Keratinocyte (primary cell): ENCODE data around the gene TNIP1. TPM values are rescaled to one million over a fixed set of nuclear protein-coding genes. Genes with fewer than 3 reads are reported as not detected.

Experiments
- DNase-seq: peaks from one replicate; pipeline ENCODE4 v3.0.0-alpha.2; 2011; ENCODE audit warnings: low read depth, missing footprints, low spot score
- FAIRE-seq: peaks from 2 replicates; lab custom pipeline; 2011; peaks lifted over from hg19 to GRCh38; lab: Jason Lieb, UNC
- H2AFZ ChIP-seq: 2 replicates; pipeline ENCODE4 v1.6.0; 2012; ENCODE audit warnings: low read length, control low read depth, inconsistent platforms; ENCODE audit not compliant: control insufficient read depth
- H3K27ac ChIP-seq: 2 replicates; pipeline ENCODE4 v1.5.1; 2011; ENCODE audit warnings: low read length; ENCODE audit not compliant: control insufficient read depth, insufficient read depth
- H3K27me3 ChIP-seq: 3 replicates; pipeline ENCODE4 v1.6.0; 2011; ENCODE audit warnings: low read length; ENCODE audit not compliant: control insufficient read depth, insufficient read depth; ENCODE audit errors: extremely low read depth
- H3K36me3 ChIP-seq, 2 experiments: 2 replicates in 1 of 2; 3 replicates in 1 of 2; pipeline ENCODE4 v1.5.1; 2011; ENCODE audit warnings: low read length in 2 of 2, mild to moderate bottlenecking in 1 of 2; ENCODE audit not compliant: control insufficient read depth in 2 of 2, insufficient read depth in 2 of 2; ENCODE audit errors: extremely low read depth in 1 of 2
- H3K4me1 ChIP-seq: 3 replicates; pipeline ENCODE4 v1.5.1; 2011; ENCODE audit warnings: low read length; ENCODE audit not compliant: control insufficient read depth, insufficient read depth; ENCODE audit errors: extremely low read depth
- H3K4me2 ChIP-seq: 3 replicates; pipeline ENCODE4 v1.6.0; 2011; ENCODE audit warnings: low read depth, low read length; ENCODE audit not compliant: control insufficient read depth, insufficient read depth; ENCODE audit errors: extremely low read depth
- H3K4me3 ChIP-seq, 3 experiments: fragments of 200-600 bp in 1 of 3; sonication (generic) in 1 of 3; 2 replicates in 2 of 3; 3 replicates in 1 of 3; pipeline ENCODE4 v1.5.1; 2011 to 2016; ENCODE audit warnings: low read length in 3 of 3, mild to moderate bottlenecking in 3 of 3, control low read depth in 2 of 3, inconsistent platforms in 1 of 3, low read depth in 1 of 3, mixed read lengths in 1 of 3, mixed run types in 1 of 3, moderate library complexity in 1 of 3; ENCODE audit not compliant: control insufficient read depth in 2 of 3, insufficient read depth in 2 of 3; ENCODE audit errors: extremely low read depth in 1 of 3
- H3K79me2 ChIP-seq: 2 replicates; pipeline ENCODE4 v1.6.0; 2012; ENCODE audit warnings: low read length; ENCODE audit not compliant: control insufficient read depth, insufficient read depth
- H3K9ac ChIP-seq: 3 replicates; pipeline ENCODE4 v1.6.0; 2011; ENCODE audit warnings: low read length; ENCODE audit not compliant: control insufficient read depth, insufficient read depth; ENCODE audit errors: extremely low read depth
- H3K9me1 ChIP-seq: 3 replicates; pipeline ENCODE4 v1.6.0; 2011; ENCODE audit warnings: low read length; ENCODE audit not compliant: control insufficient read depth, insufficient read depth; ENCODE audit errors: extremely low read depth
- H3K9me3 ChIP-seq: 2 replicates; pipeline ENCODE4 v1.5.1; 2012; ENCODE audit warnings: low read depth, low read length; ENCODE audit not compliant: control insufficient read depth
- H4K20me1 ChIP-seq: 3 replicates; pipeline ENCODE4 v1.6.0; 2011; ENCODE audit warnings: low read length; ENCODE audit not compliant: control insufficient read depth, insufficient read depth; ENCODE audit errors: extremely low read depth
- CTCF ChIP-seq, 3 experiments: IDR thresholded peaks in 1 of 3; conservative IDR thresholded peaks in 1 of 3; optimal IDR thresholded peaks in 1 of 3; 2 replicates in 2 of 3; 3 replicates in 1 of 3; pipeline versions ENCODE3 to v1.5.1; 2011; ENCODE audit warnings: low read length in 3 of 3, mild to moderate bottlenecking in 3 of 3, moderate library complexity in 2 of 3, control low read depth in 1 of 3, inconsistent platforms in 1 of 3; ENCODE audit not compliant: insufficient read depth in 2 of 3; ENCODE audit errors: extremely low read depth in 1 of 3
- EZH2 ChIP-seq: IDR thresholded peaks from one replicate; pipeline ENCODE4 v1.6.1; 2012; ENCODE audit warnings: inconsistent platforms, mild to moderate bottlenecking, low read length, moderate library complexity
- dilution Hi-C: fragments of 300-500 bp; cut with MboI; formaldehyde crosslinking; loops from one replicate; pipeline ENCODE4 v1.7.0; 2020; ENCODE audit warnings: low sequenced_read_pairs; ENCODE audit not compliant: extremely low pct_ligation_motif_present
- polyA minus RNA-seq, 3 experiments: library from RNA; depleted of rRNA, polyadenylated mRNA; stranded (reverse); fragments of >200 nt; gene quantifications; 1 replicate in 1 of 3; 2 replicates in 1 of 3; 3 replicates in 1 of 3; pipeline ENCODE4 v1.2.3, GENCODE V29; 2011
- polyA plus RNA-seq, 5 experiments: library from polyadenylated mRNA; depleted of rRNA in 3 of 5; stranded (reverse) in 3 of 5; stranded (forward) in 1 of 5; unstranded in 1 of 5; fragments of >200 nt; gene quantifications; 1 replicate in 1 of 5; 2 replicates in 3 of 5; 3 replicates in 1 of 5; pipeline versions ENCODE4 v1.2.1 to v1.2.3, GENCODE V29; 2011 to 2012; ENCODE audit warnings: missing spikeins in 2 of 5, low read depth in 1 of 5, low replicate concordance in 1 of 5

The TNIP1 gene
- polyA plus RNA-seq, result 43.4 to 98.3 TPM (median 47.9 TPM) in 3 replicates
- 188 TPM for polyA plus RNA-seq (2011; ENCODE audit: low read depth)
- polyA plus RNA-seq (2011; cell fraction: cytosol; rRNA removed), result 71.4 and 109 TPM in 2 replicates
- 67.6 and 70.0 TPM in 2 replicates for polyA plus RNA-seq (2011; cell fraction: nucleus; rRNA removed)
- polyA plus RNA-seq (2012; ENCODE audit: low replicate concordance), result 63.7 and 120 TPM in 2 replicates
- polyA minus RNA-seq, result 82.8 to 116 TPM (median 88.8 TPM) in 3 replicates
- 146 TPM for polyA minus RNA-seq (2011; cell fraction: cytosol; rRNA and poly(A)+ RNA removed)
- 54.0 and 61.1 TPM in 2 replicates for polyA minus RNA-seq (2011; cell fraction: nucleus; rRNA and poly(A)+ RNA removed)

- peaks cover 11 to 15% of the 10 kb centered on the region in 2 experiments for H3K36me3 ChIP-seq
- H3K9me3 ChIP-seq, result no peaks in the 10 kb centered on the region
- dilution Hi-C loops, result no loop called here
- no peaks in the 10 kb centered on the region for H4K20me1 ChIP-seq
- H3K4me3 ChIP-seq, result peak within 1 kb of the TSS; percentile 80 to 91 (median 85)
- peak in 1 of 3 experiments; percentile 6 for TF ChIP-seq CTCF (optimal IDR thresholded peaks at IDR 0.05 in 1 of 3, IDR thresholded peaks at IDR 0.05 in 1 of 3, conservative IDR thresholded peaks at IDR 0.05 in 1 of 3; ENCODE audit: extremely low read depth in 1 of 3, insufficient read depth in 2 of 3, low read length in 3 of 3)
- no peak for TF ChIP-seq EZH2
- peak within 1 kb of the TSS; percentile 100 for H3K9ac ChIP-seq
- peak within 1 kb of the TSS; percentile 99 for H3K27ac ChIP-seq
- H3K4me2 ChIP-seq, result peak within 1 kb of the TSS; percentile 97
- peaks cover 2% of the 10 kb centered on the region for H3K9me1 ChIP-seq
- DNase-seq, result no peak
- H2AFZ ChIP-seq, result no peak within 1 kb of the TSS
- H3K79me2 ChIP-seq, result peaks cover 59% of the 10 kb centered on the region
- FAIRE-seq, result no peak
- H3K4me1 ChIP-seq, result peaks cover 74% of the 10 kb centered on the region
- H3K27me3 ChIP-seq, result no peaks in the 10 kb centered on the region
These were observed at the start of gene TNIP1 for GRCh38 chr5:151080613-151081430. Gene TNIP1, minus strand, starts transcription at chr5:151081034. Its CDS starts 15,939 bp downstream, at chr5:151065095.

GRCh38 chr5:151130235-151130921 lies 49.5 kb upstream of the TNIP1 start:
- H4K20me1 ChIP-seq, result no peaks in the 10 kb centered on the region
- no peak overlapping the region for H3K4me2 ChIP-seq
- H3K4me3 ChIP-seq, result no peak overlapping the region
- FAIRE-seq (no peak), DNase-seq (no peak)
- H3K4me1 ChIP-seq, result no peaks in the 10 kb centered on the region
- H2AFZ ChIP-seq, result no peak overlapping the region
- H3K27ac ChIP-seq, result no peak overlapping the region
- H3K9ac ChIP-seq, result no peak overlapping the region
- H3K36me3 ChIP-seq, result no peaks in the 10 kb centered on the region
- no peak for TF ChIP-seq EZH2
- TF ChIP-seq CTCF (optimal IDR thresholded peaks at IDR 0.05 in 1 of 3, IDR thresholded peaks at IDR 0.05 in 1 of 3, conservative IDR thresholded peaks at IDR 0.05 in 1 of 3; ENCODE audit: extremely low read depth in 1 of 3, insufficient read depth in 2 of 3, low read length in 3 of 3), result no peak
- H3K79me2 ChIP-seq, result no peaks in the 10 kb centered on the region
- H3K9me1 ChIP-seq, result no peaks in the 10 kb centered on the region
- H3K9me3 ChIP-seq, result no peaks in the 10 kb centered on the region
- H3K27me3 ChIP-seq, result no peaks in the 10 kb centered on the region
- dilution Hi-C loops, result no loop called here
